ENCODE data around the gene SRRM2.

SRRM2 gene

DNA sequence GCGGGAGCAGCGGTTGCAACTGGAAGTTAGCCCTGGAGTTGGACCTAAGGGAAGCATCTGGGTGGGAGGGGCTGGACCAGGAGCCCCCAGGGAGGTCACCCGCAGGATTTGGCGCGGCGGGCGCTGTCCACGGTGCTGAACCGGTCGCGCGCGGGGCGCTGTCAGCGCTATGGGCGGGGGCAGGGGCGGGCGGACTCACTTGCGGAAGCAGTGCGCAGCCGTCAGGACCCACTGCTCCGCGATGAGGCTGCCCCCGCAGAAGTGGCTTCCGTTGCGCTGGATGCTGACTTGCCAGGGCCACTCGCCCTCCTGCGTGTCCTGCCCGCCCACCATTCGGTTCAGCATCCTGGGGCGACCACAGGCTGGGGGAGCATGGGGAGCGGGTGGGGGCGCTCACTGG is 36.9 kb upstream of the SRRM2 start:
- peak; percentile 24 for DNase-seq (ENCODE audit: low read depth)
- H3K4me3 ChIP-seq (ENCODE audit: low read length) = no peak overlapping the region
- TF ChIP-seq, protein P1, sequence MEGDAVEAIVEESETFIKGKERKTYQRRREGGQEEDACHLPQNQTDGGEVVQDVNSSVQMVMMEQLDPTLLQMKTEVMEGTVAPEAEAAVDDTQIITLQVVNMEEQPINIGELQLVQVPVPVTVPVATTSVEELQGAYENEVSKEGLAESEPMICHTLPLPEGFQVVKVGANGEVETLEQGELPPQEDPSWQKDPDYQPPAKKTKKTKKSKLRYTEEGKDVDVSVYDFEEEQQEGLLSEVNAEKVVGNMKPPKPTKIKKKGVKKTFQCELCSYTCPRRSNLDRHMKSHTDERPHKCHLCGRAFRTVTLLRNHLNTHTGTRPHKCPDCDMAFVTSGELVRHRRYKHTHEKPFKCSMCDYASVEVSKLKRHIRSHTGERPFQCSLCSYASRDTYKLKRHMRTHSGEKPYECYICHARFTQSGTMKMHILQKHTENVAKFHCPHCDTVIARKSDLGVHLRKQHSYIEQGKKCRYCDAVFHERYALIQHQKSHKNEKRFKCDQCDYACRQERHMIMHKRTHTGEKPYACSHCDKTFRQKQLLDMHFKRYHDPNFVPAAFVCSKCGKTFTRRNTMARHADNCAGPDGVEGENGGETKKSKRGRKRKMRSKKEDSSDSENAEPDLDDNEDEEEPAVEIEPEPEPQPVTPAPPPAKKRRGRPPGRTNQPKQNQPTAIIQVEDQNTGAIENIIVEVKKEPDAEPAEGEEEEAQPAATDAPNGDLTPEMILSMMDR (conservative IDR thresholded peaks at IDR 0.05; ENCODE audit: low read length) = no peak

DNA sequence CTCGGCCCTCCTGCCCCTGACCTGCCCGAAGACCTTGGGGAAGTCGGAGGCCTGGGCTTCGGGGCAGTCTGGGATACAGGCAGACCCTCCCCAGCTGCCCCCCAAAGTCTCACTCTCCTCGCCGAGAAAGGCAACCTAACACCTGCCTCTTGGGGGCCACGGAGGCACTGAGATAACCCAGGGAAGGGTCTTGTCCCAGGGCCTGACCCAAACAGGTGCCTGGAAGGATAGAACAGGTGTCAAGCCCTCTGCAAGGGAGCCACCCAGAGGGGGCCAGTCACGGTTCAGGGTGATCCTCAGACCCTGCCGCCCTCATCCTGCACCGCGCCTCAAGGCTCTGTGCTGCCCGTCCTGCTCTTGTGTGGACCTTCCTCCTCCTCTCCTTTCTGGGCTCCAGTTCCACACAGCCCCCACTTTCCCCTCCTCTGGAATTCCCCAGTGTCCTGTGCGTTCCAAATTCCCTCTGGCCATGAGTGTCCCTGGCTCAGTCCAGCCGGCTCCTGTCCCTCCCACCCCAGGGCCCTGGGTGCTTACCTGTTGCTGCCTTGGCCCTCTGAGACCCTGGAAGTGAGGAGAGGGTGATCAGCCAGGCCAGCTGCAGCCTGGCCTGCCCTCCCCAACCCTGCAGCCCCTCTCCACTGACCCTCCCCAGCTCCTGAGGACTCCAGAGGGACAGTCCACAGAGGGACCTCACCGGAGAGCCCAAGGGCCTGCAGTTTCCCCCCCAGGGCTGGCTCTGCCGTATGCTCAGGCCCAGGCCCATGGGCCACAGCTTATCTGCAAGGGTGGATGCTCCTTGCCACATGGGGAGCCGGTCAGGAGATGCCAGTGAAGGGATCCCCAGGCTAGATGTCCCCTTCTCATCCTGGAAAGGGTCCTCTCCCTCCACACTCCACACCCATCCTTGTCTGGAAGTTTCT is 36.2 kb upstream of the SRRM2 start:
- TF ChIP-seq, protein P1 (conservative IDR thresholded peaks at IDR 0.05; ENCODE audit: low read length) = no peak
- H3K4me3 ChIP-seq (ENCODE audit: low read length) = no peak overlapping the region
- no peak for DNase-seq (ENCODE audit: low read depth)

DNA sequence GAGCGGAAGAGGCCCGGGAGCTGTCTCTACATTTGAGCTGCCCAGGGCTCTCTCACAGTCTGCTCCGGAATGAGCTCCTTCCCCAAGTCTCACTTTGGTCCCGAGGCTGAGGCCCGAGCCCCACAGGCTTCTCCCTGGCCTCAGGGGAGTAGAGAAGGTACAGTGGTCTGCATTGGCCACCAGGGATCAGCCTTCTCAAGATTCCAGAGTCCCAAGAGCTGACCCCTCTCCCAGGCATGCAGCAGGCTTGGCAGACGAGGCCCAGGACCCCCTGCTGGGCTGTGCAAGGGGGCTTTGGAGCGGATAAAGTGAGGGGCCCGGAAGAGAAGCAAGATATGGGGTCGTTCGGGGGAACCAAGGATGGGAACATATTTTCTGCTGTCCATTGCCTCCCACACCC is 35.5 kb upstream of the SRRM2 start:
- H3K4me3 ChIP-seq (ENCODE audit: low read length) = no peak overlapping the region
- DNase-seq (ENCODE audit: low read depth) = no peak
- TF ChIP-seq, protein P1 (conservative IDR thresholded peaks at IDR 0.05; ENCODE audit: low read length) = no peak

DNA sequence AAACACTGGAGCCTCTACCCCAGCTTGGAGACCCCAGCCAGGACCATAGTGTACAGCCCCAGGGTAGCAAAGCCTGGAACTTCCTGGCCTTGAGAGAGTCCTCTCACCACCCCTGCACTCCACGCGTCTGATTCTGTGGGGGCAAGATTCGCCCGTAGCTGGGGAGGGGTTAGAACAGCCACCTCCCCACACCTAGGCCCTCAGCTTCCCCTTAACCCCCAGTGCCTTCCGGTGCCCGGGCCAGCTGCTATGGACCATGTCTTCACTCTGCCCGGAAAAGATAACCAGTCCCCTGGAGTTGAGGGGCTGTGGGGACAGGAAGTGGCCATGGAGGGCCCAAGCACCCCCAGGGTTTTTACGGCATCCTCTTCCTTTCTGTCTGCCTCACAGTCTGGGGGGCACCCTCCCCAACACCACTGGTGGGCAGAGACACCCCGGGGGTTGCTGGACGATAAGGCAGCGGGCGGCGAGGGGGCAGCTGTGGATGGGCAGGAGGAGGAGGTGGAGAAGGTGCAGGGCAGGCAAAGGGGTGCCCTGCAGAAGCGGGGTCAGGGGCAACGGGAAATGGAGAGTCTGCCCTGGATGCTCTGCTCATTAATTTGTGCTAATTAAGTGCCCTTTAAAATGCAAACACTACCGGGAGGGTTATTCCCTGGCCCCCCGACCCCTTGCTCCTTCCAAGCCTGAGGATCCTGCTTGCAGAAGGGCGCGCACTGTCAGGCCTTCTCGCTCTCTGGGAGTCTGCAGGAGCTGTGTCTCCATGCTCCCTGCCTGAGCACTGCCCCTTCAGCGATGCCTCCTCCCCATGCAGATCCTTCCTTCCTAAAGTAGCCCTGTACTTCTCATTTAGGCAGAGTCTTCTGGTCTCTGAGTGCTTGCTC is 34.8 kb upstream of the SRRM2 start:
- TF ChIP-seq, protein P1 (conservative IDR thresholded peaks at IDR 0.05; ENCODE audit: low read length) = no peak
- no peak for DNase-seq (ENCODE audit: low read depth)
- H3K4me3 ChIP-seq (ENCODE audit: low read length) = no peak overlapping the region

DNA sequence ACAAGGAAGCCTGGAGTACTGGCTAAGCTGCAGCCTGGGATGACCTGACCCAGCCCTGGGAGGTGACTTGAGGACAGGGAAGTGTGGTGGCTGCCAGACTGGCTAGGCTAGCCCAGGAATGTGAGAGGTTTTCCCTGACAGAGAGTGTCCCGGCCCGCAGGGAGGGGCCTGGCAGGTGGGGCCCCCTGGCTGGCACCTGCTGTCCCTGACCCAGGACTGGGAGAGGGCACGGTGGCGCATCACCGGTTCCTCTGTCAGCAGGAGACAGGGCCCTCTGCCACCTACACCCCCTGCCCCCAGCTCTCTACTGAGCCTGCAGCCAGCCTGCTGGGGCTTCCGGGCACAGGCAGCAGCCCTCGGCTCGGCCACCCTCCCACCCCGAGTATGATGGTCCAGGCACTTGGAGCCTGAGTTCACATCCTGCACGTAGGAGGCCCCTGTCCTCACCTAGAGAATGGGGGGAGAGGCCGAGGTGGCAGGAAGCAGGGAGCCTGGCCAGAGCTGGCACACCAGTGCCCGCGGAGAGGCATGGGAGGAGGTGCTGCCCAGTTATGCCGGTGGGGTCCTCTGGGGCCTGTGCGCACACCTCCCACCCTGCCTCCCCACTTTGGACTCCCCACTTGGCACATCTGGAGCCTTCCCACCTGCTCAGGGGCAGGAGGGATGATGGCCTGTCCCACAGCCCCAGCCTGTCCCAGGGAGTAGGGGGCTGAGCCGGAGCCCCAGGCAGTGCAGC is 32.9 kb upstream of the SRRM2 start:
- TF ChIP-seq, protein P1 (conservative IDR thresholded peaks at IDR 0.05; ENCODE audit: low read length) = no peak
- H3K4me3 ChIP-seq (ENCODE audit: low read length) = no peak overlapping the region
- no peak for DNase-seq (ENCODE audit: low read depth)

- TF ChIP-seq, protein P1 (conservative IDR thresholded peaks at IDR 0.05; ENCODE audit: low read length) = no peak
- no peak for DNase-seq (ENCODE audit: low read depth)
- H3K4me3 ChIP-seq (ENCODE audit: low read length) = peak within 1 kb of the TSS; percentile 64
Measured at GRCh38 chr16:2720064-2720457, 32.4 kb upstream of the SRRM2 start, which contains the start of gene PRSS27. PRSS27 (minus strand) TSS chr16:2720224; CDS start chr16:2720160, 64 bp downstream.

All from AG10803 (cell line).